ENCODE results near the gene GABRA4.

Gene GABRA4

DNA sequence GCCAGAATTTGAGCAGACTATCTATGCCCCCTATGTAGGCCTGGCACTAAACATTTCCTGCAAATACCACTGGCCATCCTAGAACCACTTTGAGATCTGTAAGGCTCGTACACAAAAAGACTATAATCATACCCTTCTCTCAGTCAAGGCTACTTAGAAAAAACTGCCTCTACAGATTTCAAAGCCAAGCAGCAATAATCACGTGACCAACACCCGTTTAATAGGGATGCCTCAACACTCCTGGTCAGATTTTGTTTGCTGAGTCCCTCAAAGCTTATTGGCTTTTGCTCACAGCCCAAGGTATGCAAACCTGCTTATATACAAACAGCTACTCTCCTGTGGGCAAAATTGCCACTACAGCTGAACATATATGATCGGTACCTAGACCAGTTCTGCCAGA lies 85.2 kb downstream of the GABRA4 start:
- TF ChIP-seq, protein P1, sequence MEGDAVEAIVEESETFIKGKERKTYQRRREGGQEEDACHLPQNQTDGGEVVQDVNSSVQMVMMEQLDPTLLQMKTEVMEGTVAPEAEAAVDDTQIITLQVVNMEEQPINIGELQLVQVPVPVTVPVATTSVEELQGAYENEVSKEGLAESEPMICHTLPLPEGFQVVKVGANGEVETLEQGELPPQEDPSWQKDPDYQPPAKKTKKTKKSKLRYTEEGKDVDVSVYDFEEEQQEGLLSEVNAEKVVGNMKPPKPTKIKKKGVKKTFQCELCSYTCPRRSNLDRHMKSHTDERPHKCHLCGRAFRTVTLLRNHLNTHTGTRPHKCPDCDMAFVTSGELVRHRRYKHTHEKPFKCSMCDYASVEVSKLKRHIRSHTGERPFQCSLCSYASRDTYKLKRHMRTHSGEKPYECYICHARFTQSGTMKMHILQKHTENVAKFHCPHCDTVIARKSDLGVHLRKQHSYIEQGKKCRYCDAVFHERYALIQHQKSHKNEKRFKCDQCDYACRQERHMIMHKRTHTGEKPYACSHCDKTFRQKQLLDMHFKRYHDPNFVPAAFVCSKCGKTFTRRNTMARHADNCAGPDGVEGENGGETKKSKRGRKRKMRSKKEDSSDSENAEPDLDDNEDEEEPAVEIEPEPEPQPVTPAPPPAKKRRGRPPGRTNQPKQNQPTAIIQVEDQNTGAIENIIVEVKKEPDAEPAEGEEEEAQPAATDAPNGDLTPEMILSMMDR (IDR thresholded peaks at IDR 0.05; ENCODE audit: control extremely low read depth, extremely low read depth, low read depth, missing control alignments): no peak
- POLR2A ChIA-PET: no interaction called here
- DNase-seq (ENCODE audit: extremely low spot score): no peak
- CTCF ChIA-PET: no interaction called here

DNA sequence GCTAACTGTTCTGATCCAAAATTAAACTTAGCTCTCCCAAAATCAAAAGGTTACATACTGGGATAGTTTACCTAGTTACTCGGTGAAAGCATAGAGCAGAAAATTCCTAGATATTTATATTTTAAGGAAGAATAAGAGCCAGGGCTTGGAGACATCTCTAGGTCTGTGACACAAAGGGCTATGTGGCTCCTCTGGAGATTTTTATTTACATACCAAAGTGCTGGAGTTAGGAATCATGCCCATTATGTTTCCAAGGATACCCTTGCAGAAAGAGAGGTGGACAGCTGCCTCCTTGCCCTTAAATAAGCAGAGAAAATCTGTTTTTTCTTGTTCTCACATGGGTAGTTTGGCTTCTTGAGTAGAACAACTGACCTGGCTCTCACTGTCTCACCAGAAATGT lies 93.3 kb downstream of the GABRA4 start:
- TF ChIP-seq, protein P1 (IDR thresholded peaks at IDR 0.05; ENCODE audit: control extremely low read depth, extremely low read depth, low read depth, missing control alignments): no peak
- no peak for DNase-seq (ENCODE audit: extremely low spot score)
- CTCF ChIA-PET: no interaction called here
- POLR2A ChIA-PET: no interaction called here

DNA sequence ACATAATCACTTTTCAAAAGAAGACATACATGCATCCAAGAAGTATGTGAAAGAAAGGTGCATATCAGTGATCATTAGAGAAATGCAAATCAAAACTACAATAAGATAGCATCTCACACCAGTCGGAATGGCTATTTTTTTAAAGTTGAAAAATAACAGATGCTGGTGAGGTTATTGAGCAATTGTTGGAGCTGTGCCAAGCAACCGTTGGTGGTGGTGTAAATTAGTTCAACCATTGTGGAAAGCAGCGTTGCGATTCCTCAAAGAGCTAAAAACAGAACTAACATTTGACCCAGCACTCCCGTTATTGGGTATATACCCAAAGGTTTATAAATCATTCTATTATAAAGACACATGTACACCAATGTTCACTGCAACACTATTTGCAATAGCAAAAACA lies 98.6 kb downstream of the GABRA4 start:
- ChIA-PET CTCF (no interaction called here), POLR2A (no interaction called here)
- no peak for DNase-seq (ENCODE audit: extremely low spot score)
- TF ChIP-seq, protein P1 (IDR thresholded peaks at IDR 0.05; ENCODE audit: control extremely low read depth, extremely low read depth, low read depth, missing control alignments): no peak

- DNase-seq (ENCODE audit: extremely low spot score): no peak
- POLR2A ChIA-PET: no interaction called here
- CTCF ChIA-PET: no interaction called here
- TF ChIP-seq, protein P1 (IDR thresholded peaks at IDR 0.05; ENCODE audit: control extremely low read depth, extremely low read depth, low read depth, missing control alignments): no peak
These were observed 103.3 kb downstream of the GABRA4 start for GRCh38 chr4:46890056-46890455.

DNA sequence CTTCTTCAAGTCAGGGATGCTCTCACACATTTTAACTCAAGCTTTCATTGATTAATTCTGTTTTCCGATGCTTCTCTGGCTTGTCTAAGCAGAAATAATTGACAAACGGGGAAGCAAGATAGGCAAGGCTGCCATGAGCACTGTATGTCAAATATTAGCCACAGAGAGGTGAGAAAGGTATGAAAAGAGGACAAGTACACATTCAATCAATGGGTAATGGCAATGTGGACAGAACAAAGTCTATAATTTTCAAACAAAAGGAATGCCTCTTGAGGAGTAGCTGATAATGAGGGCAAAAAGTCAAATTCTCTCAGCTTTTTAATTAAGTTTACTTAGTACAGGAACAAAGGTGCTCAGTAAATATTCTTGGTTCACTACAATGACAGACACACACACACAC lies 104.0 kb downstream of the GABRA4 start:
- CTCF ChIA-PET: no interaction called here
- TF ChIP-seq, protein P1 (IDR thresholded peaks at IDR 0.05; ENCODE audit: control extremely low read depth, extremely low read depth, low read depth, missing control alignments): no peak
- DNase-seq (ENCODE audit: extremely low spot score): no peak
- POLR2A ChIA-PET: no interaction called here

DNA sequence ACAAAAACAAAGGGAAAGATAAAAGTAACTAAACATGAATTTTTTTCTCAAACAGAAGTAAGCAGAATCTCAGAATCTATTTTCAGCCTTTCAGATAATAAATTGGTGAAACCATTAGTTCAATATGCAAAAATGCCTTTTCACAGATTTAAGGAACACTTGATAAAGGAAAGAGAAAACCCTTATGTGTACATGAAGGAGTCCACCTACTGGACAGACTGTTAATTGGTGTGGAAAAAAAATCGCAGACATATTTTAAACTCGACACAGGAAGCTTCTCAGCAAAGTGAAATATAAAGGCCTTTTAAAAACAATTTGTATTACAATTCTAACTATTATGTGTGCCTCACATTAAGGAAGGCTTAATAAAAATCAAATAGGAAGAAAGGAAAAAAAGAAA lies 106.7 kb downstream of the GABRA4 start:
- ChIA-PET POLR2A (no interaction called here), CTCF (interaction anchor here (1.0 kb wide), 1 partner anchor 10 kb away, joined by 3 read pairs; no protein-coding TSS in a partner anchor)
- TF ChIP-seq, protein P1 (IDR thresholded peaks at IDR 0.05; ENCODE audit: control extremely low read depth, extremely low read depth, low read depth, missing control alignments): peak; percentile 6
- no peak for DNase-seq (ENCODE audit: extremely low spot score)

- no peak for DNase-seq (ENCODE audit: extremely low spot score)
- TF ChIP-seq, protein P1 (IDR thresholded peaks at IDR 0.05; ENCODE audit: control extremely low read depth, extremely low read depth, low read depth, missing control alignments): no peak
- POLR2A ChIA-PET: no interaction called here
- CTCF ChIA-PET: no interaction called here
These were observed 114.7 kb downstream of the GABRA4 start for GRCh38 chr4:46878641-46879040.

All from GM10248 (cell line).